Measurements from ENCODE around the gene RAB41.

DNA sequence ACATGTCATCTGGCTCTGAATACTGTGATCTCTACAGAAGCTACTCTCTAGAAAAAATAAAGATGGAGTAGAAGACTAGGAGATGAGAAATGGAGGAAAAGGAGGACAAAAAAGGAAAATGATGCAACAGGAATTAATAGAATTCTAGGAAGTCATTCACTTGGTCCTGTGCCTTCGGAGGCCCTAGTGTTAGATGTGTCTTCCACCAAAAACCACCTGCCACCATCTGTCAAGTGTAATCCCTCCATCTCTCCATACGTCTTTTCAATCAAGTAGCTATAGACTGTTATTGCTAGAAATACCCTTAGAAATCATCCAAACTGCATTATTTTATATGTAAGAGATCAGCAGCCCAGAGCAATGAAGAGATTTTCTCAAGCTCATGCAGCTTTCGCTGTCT, 2.9 kb upstream of the RAB41 start:
- TF ChIP-seq, protein P1, sequence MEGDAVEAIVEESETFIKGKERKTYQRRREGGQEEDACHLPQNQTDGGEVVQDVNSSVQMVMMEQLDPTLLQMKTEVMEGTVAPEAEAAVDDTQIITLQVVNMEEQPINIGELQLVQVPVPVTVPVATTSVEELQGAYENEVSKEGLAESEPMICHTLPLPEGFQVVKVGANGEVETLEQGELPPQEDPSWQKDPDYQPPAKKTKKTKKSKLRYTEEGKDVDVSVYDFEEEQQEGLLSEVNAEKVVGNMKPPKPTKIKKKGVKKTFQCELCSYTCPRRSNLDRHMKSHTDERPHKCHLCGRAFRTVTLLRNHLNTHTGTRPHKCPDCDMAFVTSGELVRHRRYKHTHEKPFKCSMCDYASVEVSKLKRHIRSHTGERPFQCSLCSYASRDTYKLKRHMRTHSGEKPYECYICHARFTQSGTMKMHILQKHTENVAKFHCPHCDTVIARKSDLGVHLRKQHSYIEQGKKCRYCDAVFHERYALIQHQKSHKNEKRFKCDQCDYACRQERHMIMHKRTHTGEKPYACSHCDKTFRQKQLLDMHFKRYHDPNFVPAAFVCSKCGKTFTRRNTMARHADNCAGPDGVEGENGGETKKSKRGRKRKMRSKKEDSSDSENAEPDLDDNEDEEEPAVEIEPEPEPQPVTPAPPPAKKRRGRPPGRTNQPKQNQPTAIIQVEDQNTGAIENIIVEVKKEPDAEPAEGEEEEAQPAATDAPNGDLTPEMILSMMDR (optimal IDR thresholded peaks at IDR 0.05 in 1 of 3, IDR thresholded peaks at IDR 0.05 in 1 of 3, conservative IDR thresholded peaks at IDR 0.05 in 1 of 3; ENCODE audit: extremely low read depth in 1 of 3, insufficient read depth in 2 of 3, low read length in 3 of 3) = no peak
- no peak for TF ChIP-seq EZH2 (IDR thresholded peaks at IDR 0.05; ENCODE audit: low read length)
